Measurements from ENCODE around the gene UQCC3. TPM values are rescaled to one million over a fixed set of nuclear protein-coding genes. Genes with fewer than 3 reads are reported as not detected.

The UQCC3 gene
- total RNA-seq, 1 experiment from 2014 or later, result 17.9 TPM

- no TSS peak for BruUV-seq (replicated peaks)
- CTCF ChIA-PET, result no interaction called here
- H3K36me3 ChIP-seq (ENCODE audit: control insufficient read depth in 1 of 2, insufficient read depth in 2 of 2, low read length in 2 of 2), result no peaks in the 10 kb centered on the region
- H3K9me3 ChIP-seq (ENCODE audit: control insufficient read depth in 1 of 2, insufficient read depth in 1 of 2, low read depth in 1 of 2, low read length in 2 of 2), result no peaks in the 10 kb centered on the region
- no peak overlapping the region for H3K27ac ChIP-seq (ENCODE audit: low read depth, low read length)
- H3K79me2 ChIP-seq (ENCODE audit: insufficient read depth, low read length), result peaks cover 12% of the 10 kb centered on the region
- no peaks in the 10 kb centered on the region for H3K27me3 ChIP-seq (ENCODE audit: insufficient read depth, low read length)
- no peak overlapping the region for H3K4me3 ChIP-seq (replicated peaks in 1 of 2; ENCODE audit: low read depth in 1 of 2, low read length in 2 of 2)
- no peak overlapping the region for H3K9ac ChIP-seq (ENCODE audit: low read length)
- H2AFZ ChIP-seq (ENCODE audit: low read depth, low read length, poor library complexity, severe bottlenecking), result no peak overlapping the region
- H4K20me1 ChIP-seq (ENCODE audit: insufficient read depth), result no peaks in the 10 kb centered on the region
- TF ChIP-seq ZNF274 (IDR thresholded peaks at IDR 0.05; ENCODE audit: low read depth, low read length), result no peak
- no peak for TF ChIP-seq ZFX (IDR thresholded peaks at IDR 0.05)
- no peak for TF ChIP-seq REST (IDR thresholded peaks at IDR 0.05; ENCODE audit: low read depth)
- no peak for TF ChIP-seq MAX (IDR thresholded peaks at IDR 0.05)
- TF ChIP-seq SRF (IDR thresholded peaks at IDR 0.05; ENCODE audit: low read depth), result no peak
- TF ChIP-seq FOSL1 (IDR thresholded peaks at IDR 0.05; ENCODE audit: low read depth), result no peak
- no peak for TF ChIP-seq ATF3 (IDR thresholded peaks at IDR 0.05)
- TF ChIP-seq EZH2 (IDR thresholded peaks at IDR 0.05), result no peak
- no peak for TF ChIP-seq SP1 (IDR thresholded peaks at IDR 0.05; ENCODE audit: low read depth)
- TF ChIP-seq JUND (IDR thresholded peaks at IDR 0.05), result no peak
- TF ChIP-seq ELF1 (IDR thresholded peaks at IDR 0.05; ENCODE audit: borderline replicate concordance, low read depth), result no peak
- no peak for TF ChIP-seq EGR1 (IDR thresholded peaks at IDR 0.05; ENCODE audit: low read depth)
- no peak for TF ChIP-seq TCF7L2 (IDR thresholded peaks at IDR 0.05; ENCODE audit: borderline replicate concordance, extremely low read depth, insufficient read depth, insufficient read length)
- no peak for TF ChIP-seq SIN3A (IDR thresholded peaks at IDR 0.05; ENCODE audit: low read depth)
- no peak for TF ChIP-seq CBX3 (IDR thresholded peaks at IDR 0.05; ENCODE audit: low read depth)
- TF ChIP-seq CTCF (IDR thresholded peaks at IDR 0.05 in 2 of 3, conservative IDR thresholded peaks at IDR 0.05 in 1 of 3; ENCODE audit: borderline replicate concordance in 1 of 3, insufficient read depth in 1 of 3, low read depth in 2 of 3, low read length in 2 of 3), result no peak
- no peak for TF ChIP-seq ZBTB33 (IDR thresholded peaks at IDR 0.05; ENCODE audit: extremely low read depth, insufficient replicate concordance, low read length)
- RAD21 ChIA-PET (ENCODE audit: low non-redundant PET in 1 of 2, low total read pairs in 2 of 2, uncharacterized antibody in 2 of 2, unreplicated experiment in 2 of 2), result no interaction called here
- intact Hi-C loops (cut with micrococcal nuclease), result no loop called here
- H3K4me2 ChIP-seq (ENCODE audit: low read length), result no peak overlapping the region
- POLR2A ChIA-PET, result interaction anchor here (1.3 to 14.1 kb wide), 4 partner anchors 9 to 184 kb away, joined by 4 to 195 read pairs (median 4); partner anchors contain the start of genes C11orf98, CSKMT, LBHD1 and TUT1
- DNase-seq (ENCODE audit: low read depth, low spot score), result no peak
- no peaks in the 10 kb centered on the region for H3K9me2 ChIP-seq (ENCODE audit: insufficient read depth)
- H3K4me1 ChIP-seq (ENCODE audit: control insufficient read depth in 1 of 2, insufficient read depth in 2 of 2, low read length in 2 of 2), result peaks cover 2 to 16% of the 10 kb centered on the region in 2 experiments; a peak in 3 of 4 replicates
- ATAC-seq, result no peak
Observed at GRCh38 chr11:62656796-62657429, 14.6 kb upstream of the UQCC3 start.

Measured in HCT116 (cell line).